IgD-negative memory B cell (primary cell): ENCODE measurements around the gene OPA3. TPM values are rescaled to one million over a fixed set of nuclear protein-coding genes. Genes with fewer than 3 reads are reported as not detected.

Source experiments
- H3K27ac Mint-ChIP-seq, 3 donors: one replicate each; pipeline ENCODE4 v1.8.0; 2020 to 2022; ENCODE audit warnings: mild to moderate bottlenecking in 3 of 3, mixed read lengths in 3 of 3, moderate library complexity in 1 of 3
- H3K27me3 Mint-ChIP-seq: one replicate; pipeline ENCODE4 v1.8.0; 2021; ENCODE audit warnings: mixed read lengths
- H3K36me3 Mint-ChIP-seq: one replicate; pipeline ENCODE4 v1.8.0; 2020; ENCODE audit warnings: mild to moderate bottlenecking, mixed read lengths
- H3K4me1 Mint-ChIP-seq, 3 donors: one replicate each; pipeline ENCODE4 v1.8.0; 2020 to 2022; ENCODE audit warnings: mixed read lengths in 3 of 3, mild to moderate bottlenecking in 1 of 3
- H3K4me3 Mint-ChIP-seq, 4 donors: one replicate each; pipeline ENCODE4 v1.8.0; 2020 to 2022; ENCODE audit warnings: mild to moderate bottlenecking in 4 of 4, mixed read lengths in 4 of 4, moderate library complexity in 3 of 4
- H3K9me3 Mint-ChIP-seq, 3 donors: one replicate each; pipeline ENCODE4 v1.8.0; 2020 to 2021; ENCODE audit warnings: mixed read lengths in 3 of 3, mild to moderate bottlenecking in 1 of 3
- polyA plus RNA-seq: library from polyadenylated mRNA; unstranded; fragments of 300-500 nt; fragmentation: Illumina TruSeq; gene quantifications from one replicate; pipeline ENCODE4 v1.2.3, GENCODE V29; 2021

OPA3 gene
- polyA plus RNA-seq, 1 donor from 2014 or later, result 19.9 TPM

DNA sequence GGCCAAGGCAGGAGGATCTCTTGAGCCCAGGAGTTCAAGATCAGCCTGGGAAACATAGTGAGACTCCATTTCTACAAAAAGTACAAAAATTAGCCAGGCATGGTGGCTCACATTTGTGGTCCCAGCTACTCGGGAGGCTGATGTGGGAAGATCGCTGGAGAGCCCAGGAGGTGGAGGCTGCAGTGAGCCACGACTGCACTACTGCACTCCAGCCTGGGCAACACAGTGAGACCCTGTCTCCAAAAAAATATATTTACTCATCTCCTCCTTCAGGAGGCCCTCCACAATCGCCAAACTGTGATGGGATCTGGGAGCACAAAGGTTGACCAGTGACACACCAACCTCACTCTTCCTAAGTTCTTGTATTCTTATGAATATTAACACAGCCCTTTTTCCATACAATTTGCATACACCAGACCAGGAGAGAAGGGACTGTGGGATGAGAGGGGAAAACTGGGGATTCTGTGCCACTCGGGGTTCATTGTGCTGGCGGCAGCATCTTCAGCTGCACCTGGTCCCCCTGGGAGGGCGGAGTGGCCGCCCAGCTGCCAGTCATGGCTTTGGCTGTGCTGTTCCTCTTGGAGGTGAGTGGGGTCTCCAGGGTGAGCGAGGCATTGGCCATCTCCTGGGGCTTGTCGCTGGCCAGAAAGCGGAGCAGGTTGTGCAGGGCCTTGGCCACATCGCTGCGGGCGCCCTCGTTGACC, 5.8 kb upstream of the OPA3 start:
- H3K27me3 Mint-ChIP-seq, result peaks cover 40% of the 10 kb centered on the region
- peaks cover 0 to 2% (median 0%) of the 10 kb centered on the region in 3 donors for H3K4me1 Mint-ChIP-seq
- no peaks in the 10 kb centered on the region for H3K36me3 Mint-ChIP-seq

DNA sequence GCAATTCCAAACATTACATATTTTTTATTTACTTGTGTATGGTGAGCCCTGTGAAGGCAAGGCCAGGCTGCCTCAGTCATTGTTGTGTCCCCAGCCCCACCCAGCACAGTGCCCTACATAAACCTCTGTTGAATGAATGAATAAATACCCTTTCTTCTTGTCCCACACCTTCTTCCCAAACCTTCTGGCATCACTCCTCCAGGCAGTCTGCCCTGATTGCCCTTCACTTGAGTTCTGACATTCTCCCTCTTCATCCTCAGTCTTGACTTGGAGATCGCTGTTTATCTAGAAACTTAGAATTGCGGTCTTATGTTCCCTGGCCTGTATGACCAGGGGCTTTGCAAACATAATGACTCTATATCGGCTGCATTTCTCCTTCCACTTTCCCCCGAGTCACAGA, 5.2 kb upstream of the OPA3 start:
- Mint-ChIP-seq H3K36me3 (no peaks in the 10 kb centered on the region), H3K4me1 (peaks cover 0 to 2% (median 2%) of the 10 kb centered on the region in 3 donors), H3K9me3 (no peaks in the 10 kb centered on the region), H3K27ac (peak overlapping the region in 2 of 3 donors; percentile 4 to 80), H3K4me3 (peak overlapping the region in 1 of 4 donors; percentile 34), H3K27me3 (peaks cover 40% of the 10 kb centered on the region)

More for the DNA sequence above, 5.8 kb upstream of the OPA3 start:
- no peak overlapping the region for H3K27ac Mint-ChIP-seq
- peak overlapping the region in 1 of 4 donors; percentile 34 for H3K4me3 Mint-ChIP-seq
- no peaks in the 10 kb centered on the region for H3K9me3 Mint-ChIP-seq

DNA sequence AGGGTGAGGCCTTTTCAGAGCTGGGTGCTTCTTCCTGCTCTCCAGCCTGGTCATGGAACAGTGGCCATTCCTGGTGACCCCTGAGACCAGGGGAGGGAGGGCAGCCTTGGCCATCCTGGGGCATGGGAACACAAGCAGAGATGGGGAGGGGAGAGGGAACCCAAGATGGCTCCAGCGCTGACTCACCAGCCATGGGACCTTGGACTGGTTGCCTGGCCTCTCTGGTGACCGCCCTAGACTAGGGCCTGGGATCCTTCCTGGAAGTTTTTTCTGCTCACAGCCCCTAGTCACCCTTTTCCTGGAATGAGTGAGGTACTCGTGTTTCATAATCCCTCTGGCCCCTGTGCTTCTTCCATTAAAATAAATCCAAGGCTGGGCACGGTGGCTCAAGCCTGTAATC, 3.3 kb upstream of the OPA3 start:
- Mint-ChIP-seq H3K27me3 (peaks cover 34% of the 10 kb centered on the region), H3K9me3 (no peaks in the 10 kb centered on the region), H3K4me1 (peaks cover 4 to 6% (median 5%) of the 10 kb centered on the region in 3 donors), H3K4me3 (peak overlapping the region in 1 of 4 donors; percentile 23), H3K27ac (peak overlapping the region in 1 of 3 donors; percentile 80), H3K36me3 (no peaks in the 10 kb centered on the region)

GRCh38 chr19:45585158-45585577, 566 bp upstream of the OPA3 start:
- Mint-ChIP-seq H3K4me3 (peak overlapping the region; percentile 88 to 99 (median 97)), H3K27me3 (peaks cover 13% of the 10 kb centered on the region), H3K4me1 (peaks cover 5 to 8% (median 6%) of the 10 kb centered on the region in 3 donors), H3K27ac (peak overlapping the region; percentile 83 to 100 (median 99)), H3K36me3 (no peaks in the 10 kb centered on the region), H3K9me3 (no peaks in the 10 kb centered on the region)

DNA sequence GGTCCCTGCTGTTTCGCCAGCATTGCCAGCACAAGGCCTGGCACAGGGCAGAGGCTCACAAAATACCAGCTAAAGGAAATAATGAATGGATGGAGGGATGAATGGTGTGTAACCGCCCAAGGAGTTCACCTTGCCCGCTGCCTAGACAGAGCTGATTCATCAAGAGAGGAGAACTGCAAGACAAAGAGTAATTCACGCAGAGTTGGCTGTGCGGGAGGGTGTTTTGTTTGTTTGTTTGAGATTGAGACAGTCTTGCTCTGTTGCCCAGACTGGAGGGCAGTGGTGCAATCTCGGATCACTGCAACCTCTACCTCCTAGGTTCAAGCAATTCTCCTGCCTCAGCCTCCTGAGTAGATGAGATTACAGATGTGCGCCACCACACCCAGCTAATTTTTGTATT, 3.0 kb downstream of the OPA3 start:
- Mint-ChIP-seq H3K9me3 (no peaks in the 10 kb centered on the region), H3K4me1 (peaks cover 6 to 16% (median 10%) of the 10 kb centered on the region in 3 donors), H3K36me3 (no peaks in the 10 kb centered on the region), H3K4me3 (peak overlapping the region in 2 of 4 donors; percentile 21 to 66), H3K27me3 (no peaks in the 10 kb centered on the region), H3K27ac (peak overlapping the region in 1 of 3 donors; percentile 89)

- H3K4me1 Mint-ChIP-seq, result peaks cover 2 to 15% (median 7%) of the 10 kb centered on the region in 3 donors
- no peak overlapping the region for H3K4me3 Mint-ChIP-seq
- no peaks in the 10 kb centered on the region for H3K9me3 Mint-ChIP-seq
- no peaks in the 10 kb centered on the region for H3K36me3 Mint-ChIP-seq
- H3K27me3 Mint-ChIP-seq, result no peaks in the 10 kb centered on the region
- peak overlapping the region in 1 of 3 donors; percentile 87 for H3K27ac Mint-ChIP-seq
These were observed 5.7 kb downstream of the OPA3 start for GRCh38 chr19:45578861-45579260.

- no peaks in the 10 kb centered on the region for H3K9me3 Mint-ChIP-seq
- no peaks in the 10 kb centered on the region for H3K27me3 Mint-ChIP-seq
- no peaks in the 10 kb centered on the region for H3K36me3 Mint-ChIP-seq
- H3K27ac Mint-ChIP-seq, result no peak overlapping the region
- H3K4me3 Mint-ChIP-seq, result peak overlapping the region in 2 of 4 donors; percentile 20 to 48
- peaks cover 2 to 14% (median 3%) of the 10 kb centered on the region in 3 donors for H3K4me1 Mint-ChIP-seq
These were observed 7.3 kb downstream of the OPA3 start for GRCh38 chr19:45577111-45577905.

DNA sequence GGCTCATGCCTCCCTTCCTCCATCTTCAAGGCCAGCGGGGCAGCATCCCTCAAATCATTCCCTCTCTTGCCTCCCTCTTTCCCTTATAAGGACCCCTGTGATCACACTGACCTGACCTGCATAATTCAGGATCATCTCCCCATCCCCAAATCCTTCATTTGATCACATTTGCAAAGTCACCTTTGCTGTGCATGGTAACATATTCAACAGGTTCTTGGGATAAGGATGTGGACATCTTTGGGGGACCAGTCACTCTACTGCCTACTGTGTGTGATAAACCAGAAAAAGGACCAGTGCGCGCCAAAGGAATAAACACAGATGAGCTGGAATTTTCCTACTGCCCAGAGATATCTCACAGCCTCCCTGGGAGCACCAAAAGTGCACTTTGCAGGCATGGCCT, 7.9 kb downstream of the OPA3 start:
- Mint-ChIP-seq H3K27ac (no peak overlapping the region), H3K4me3 (no peak overlapping the region), H3K9me3 (no peaks in the 10 kb centered on the region), H3K36me3 (no peaks in the 10 kb centered on the region), H3K27me3 (no peaks in the 10 kb centered on the region), H3K4me1 (peaks cover 2 to 14% (median 3%) of the 10 kb centered on the region in 3 donors)

- H3K27ac Mint-ChIP-seq, result no peak overlapping the region
These were observed 9.4 kb downstream of the OPA3 start for GRCh38 chr19:45575216-45575615.

GRCh38 chr19:45574526-45574925, 10.1 kb downstream of the OPA3 start:
- peaks cover 2% of the 10 kb centered on the region for H3K36me3 Mint-ChIP-seq
- H3K27ac Mint-ChIP-seq, result no peak overlapping the region
- H3K27me3 Mint-ChIP-seq, result no peaks in the 10 kb centered on the region
- no peaks in the 10 kb centered on the region for H3K9me3 Mint-ChIP-seq
- H3K4me3 Mint-ChIP-seq, result no peak overlapping the region
- H3K4me1 Mint-ChIP-seq, result peaks cover 8 to 17% (median 11%) of the 10 kb centered on the region in 3 donors

More at GRCh38 chr19:45575216-45575615, 9.4 kb downstream of the OPA3 start:
- no peaks in the 10 kb centered on the region for H3K27me3 Mint-ChIP-seq
- H3K4me1 Mint-ChIP-seq, result peaks cover 2 to 12% (median 4%) of the 10 kb centered on the region in 3 donors
- no peaks in the 10 kb centered on the region for H3K36me3 Mint-ChIP-seq
- H3K4me3 Mint-ChIP-seq, result no peak overlapping the region
- no peaks in the 10 kb centered on the region for H3K9me3 Mint-ChIP-seq

- no peak overlapping the region for H3K27ac Mint-ChIP-seq
- no peaks in the 10 kb centered on the region for H3K27me3 Mint-ChIP-seq
- H3K4me1 Mint-ChIP-seq, result peaks cover 7 to 12% (median 11%) of the 10 kb centered on the region in 3 donors
- peaks cover 2% of the 10 kb centered on the region for H3K36me3 Mint-ChIP-seq
- no peak overlapping the region for H3K4me3 Mint-ChIP-seq
- H3K9me3 Mint-ChIP-seq, result no peaks in the 10 kb centered on the region
These were observed 13.0 kb downstream of the OPA3 start for GRCh38 chr19:45571457-45572220.

GRCh38 chr19:45569619-45570421, 14.8 kb downstream of the OPA3 start:
- no peaks in the 10 kb centered on the region for H3K9me3 Mint-ChIP-seq
- no peak overlapping the region for H3K27ac Mint-ChIP-seq
- H3K27me3 Mint-ChIP-seq, result no peaks in the 10 kb centered on the region
- H3K36me3 Mint-ChIP-seq, result peaks cover 2% of the 10 kb centered on the region
- H3K4me1 Mint-ChIP-seq, result peaks cover 7 to 10% (median 9%) of the 10 kb centered on the region in 3 donors
- H3K4me3 Mint-ChIP-seq, result peak overlapping the region in 1 of 4 donors; percentile 37

- Mint-ChIP-seq H3K27me3 (no peaks in the 10 kb centered on the region), H3K27ac (peak overlapping the region in 1 of 3 donors; percentile 3), H3K4me1 (peaks cover 7 to 19% (median 16%) of the 10 kb centered on the region in 3 donors), H3K9me3 (no peaks in the 10 kb centered on the region), H3K36me3 (peaks cover 2% of the 10 kb centered on the region), H3K4me3 (no peak overlapping the region)
These were observed 15.9 kb downstream of the OPA3 start for GRCh38 chr19:45568732-45569131.

DNA sequence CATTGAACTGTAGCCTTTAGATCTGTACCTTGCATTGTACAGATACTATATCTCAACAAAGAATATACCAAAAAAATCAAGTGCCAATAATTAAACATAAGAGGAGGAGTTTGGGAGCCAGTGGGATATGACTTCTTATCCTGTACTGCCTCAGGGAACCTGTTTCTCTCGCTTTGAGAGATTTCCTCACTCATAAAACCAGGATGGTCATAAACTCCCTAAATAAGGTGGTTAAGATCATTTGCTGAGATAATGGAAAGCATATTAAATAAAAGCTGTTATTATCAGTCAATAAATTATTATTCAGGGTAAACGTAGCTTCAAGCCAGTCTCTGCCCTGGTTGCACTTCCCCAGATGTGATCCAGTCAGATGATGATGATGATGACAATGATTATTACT, 17.0 kb downstream of the OPA3 start:
- peak overlapping the region in 1 of 3 donors; percentile 71 for H3K27ac Mint-ChIP-seq
- no peaks in the 10 kb centered on the region for H3K27me3 Mint-ChIP-seq
- peaks cover 4% of the 10 kb centered on the region for H3K36me3 Mint-ChIP-seq
- no peak overlapping the region for H3K4me3 Mint-ChIP-seq
- no peaks in the 10 kb centered on the region for H3K9me3 Mint-ChIP-seq
- H3K4me1 Mint-ChIP-seq, result peaks cover 12 to 25% (median 23%) of the 10 kb centered on the region in 3 donors
